ENCODE results near the gene GRIN2A.

DNA sequence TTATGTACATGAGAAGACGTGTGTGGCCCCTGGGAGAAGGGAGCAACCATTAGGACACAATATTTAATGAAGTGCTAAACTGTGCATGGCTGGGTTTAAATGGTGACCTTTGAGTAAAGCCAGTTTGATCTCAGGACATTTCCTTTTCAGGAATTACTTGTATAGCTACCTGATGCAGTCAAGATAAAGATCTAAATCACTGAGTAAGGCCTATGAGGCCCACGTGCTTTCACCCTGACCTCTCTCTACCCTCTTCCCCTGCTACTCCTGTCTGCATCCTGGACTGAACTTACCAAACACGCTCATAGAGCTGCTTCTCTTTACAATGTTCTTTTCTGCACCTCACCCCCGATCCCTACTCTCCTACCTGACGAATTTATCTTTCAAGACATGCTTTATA is 98.9 kb downstream of the GRIN2A start:
- TF ChIP-seq, protein P1, sequence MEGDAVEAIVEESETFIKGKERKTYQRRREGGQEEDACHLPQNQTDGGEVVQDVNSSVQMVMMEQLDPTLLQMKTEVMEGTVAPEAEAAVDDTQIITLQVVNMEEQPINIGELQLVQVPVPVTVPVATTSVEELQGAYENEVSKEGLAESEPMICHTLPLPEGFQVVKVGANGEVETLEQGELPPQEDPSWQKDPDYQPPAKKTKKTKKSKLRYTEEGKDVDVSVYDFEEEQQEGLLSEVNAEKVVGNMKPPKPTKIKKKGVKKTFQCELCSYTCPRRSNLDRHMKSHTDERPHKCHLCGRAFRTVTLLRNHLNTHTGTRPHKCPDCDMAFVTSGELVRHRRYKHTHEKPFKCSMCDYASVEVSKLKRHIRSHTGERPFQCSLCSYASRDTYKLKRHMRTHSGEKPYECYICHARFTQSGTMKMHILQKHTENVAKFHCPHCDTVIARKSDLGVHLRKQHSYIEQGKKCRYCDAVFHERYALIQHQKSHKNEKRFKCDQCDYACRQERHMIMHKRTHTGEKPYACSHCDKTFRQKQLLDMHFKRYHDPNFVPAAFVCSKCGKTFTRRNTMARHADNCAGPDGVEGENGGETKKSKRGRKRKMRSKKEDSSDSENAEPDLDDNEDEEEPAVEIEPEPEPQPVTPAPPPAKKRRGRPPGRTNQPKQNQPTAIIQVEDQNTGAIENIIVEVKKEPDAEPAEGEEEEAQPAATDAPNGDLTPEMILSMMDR (IDR thresholded peaks at IDR 0.05) = no peak
- no peak for TF ChIP-seq POLR2A (IDR thresholded peaks at IDR 0.05)

All from adrenal gland (tissue), 5 donors.